Activated CD4-positive, alpha-beta T cell treated with anti-CD3 and anti-CD28 coated beads, Interleukin-10, Interleukin-2, amounts not matched to agents 100 ng/mL and 50 ng/mL, durations not matched to agents 16 hours and 8 hours (primary cell): ENCODE results near the gene GRIP1.

ENCODE experiments used
- DNase-seq: peaks from one replicate; pipeline ENCODE4 v3.0.0-alpha.2; 2020

The GRIP1 gene

DNA sequence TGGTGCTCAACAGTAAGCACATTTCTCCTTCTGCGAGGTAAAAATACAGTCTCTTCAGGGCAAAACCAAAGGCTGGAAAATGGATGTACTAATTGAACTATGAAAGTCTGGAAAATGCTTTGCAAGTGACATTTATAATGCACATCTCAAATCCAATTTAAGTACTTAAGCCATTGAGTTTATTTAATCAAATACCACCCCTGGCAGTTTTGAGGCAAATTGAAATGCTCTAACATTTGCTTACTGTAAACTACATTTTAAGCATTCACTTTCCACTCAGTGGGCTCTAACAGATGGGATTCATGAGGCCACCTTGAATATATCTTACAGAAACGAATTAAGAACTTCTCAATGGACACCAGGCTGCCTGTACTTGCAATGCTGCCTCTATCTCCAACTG lies 306.9 kb downstream of the GRIP1 start:
- no peak for DNase-seq

DNA sequence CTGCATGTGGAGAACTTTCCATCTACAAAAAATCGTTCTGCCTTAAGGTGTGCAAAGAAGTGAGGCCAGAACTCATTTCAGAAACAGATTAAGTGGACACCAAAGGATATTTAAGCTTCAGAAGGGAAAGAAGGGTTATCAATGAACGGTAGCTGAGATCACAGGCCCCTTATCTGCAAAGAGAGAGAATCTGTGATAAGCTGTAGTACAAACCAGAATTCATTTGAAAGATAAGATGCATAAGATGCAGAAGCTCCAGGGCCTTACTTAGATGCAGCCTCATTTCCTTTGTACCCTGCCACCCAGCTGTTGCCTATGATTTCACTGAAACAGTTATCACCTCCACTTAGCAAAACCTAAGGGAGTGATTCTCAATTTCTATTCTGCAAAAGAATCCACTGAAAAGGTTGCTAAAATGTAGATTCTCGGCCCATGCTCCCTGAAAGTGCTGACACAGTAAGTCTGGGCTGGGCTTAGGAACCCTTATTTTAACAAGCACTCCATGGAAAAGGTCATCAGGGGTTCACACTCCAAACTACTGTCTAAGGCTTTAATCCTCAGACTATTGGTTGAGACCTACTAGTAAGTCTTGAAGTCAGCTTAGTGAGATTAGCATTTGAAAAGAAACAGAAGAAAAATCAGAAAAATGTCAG lies 311.7 kb downstream of the GRIP1 start:
- no peak for DNase-seq

DNA sequence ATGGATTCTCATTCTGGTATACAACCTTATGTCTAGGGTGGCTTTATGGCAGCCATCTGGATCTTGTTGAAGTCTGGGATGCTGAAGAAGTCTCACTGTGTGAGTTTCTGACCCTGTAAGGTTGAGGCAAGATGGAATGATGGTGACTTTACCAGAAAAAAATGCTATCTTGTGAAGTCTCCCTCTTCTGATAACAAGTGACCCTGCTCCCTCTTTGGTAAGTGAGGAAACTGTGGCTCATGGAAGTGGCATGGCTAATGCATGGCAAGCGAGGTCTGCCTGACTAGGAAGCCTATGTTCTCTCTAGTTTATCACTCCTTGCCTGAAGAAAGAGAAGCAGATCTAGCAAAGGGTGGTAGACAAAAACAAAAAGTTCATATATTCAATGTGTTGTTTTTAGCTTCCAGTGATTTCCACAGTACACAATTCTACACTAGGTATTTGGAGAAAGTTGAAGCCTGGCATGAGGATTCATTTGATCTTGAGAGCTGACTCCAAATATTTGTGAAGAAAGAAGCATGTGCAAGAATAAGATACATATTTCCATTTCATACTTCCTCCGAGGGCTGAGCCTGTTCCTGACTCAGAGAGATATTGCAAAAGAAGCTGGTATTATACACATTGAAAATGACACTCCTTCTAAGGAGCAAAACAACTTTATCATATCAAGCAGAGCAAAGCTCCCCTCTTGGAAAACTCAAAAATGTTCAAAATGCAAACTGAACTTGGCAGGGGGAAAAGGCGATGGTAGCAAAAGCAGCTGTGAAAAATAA lies 313.0 kb downstream of the GRIP1 start:
- no peak for DNase-seq

DNA sequence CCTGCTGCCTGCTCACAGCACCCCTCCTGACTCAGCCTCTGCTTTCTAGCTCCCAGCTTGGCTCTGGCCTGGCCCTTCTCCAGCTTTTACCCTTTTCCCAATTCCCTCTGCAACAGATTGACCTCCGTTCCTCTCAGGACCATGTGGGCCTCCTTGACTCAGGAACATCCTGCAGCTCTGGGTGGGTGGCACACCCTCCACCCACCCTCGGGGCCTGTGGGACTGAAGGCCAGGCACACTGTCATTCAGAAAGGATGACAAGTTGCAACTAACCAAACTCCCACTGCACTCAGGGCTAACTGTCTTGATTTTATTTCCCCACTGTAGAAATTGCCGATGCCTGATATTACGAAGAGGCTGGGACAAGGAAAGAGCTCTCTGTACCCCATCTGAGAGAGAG lies 317.2 kb downstream of the GRIP1 start:
- no peak for DNase-seq

DNA sequence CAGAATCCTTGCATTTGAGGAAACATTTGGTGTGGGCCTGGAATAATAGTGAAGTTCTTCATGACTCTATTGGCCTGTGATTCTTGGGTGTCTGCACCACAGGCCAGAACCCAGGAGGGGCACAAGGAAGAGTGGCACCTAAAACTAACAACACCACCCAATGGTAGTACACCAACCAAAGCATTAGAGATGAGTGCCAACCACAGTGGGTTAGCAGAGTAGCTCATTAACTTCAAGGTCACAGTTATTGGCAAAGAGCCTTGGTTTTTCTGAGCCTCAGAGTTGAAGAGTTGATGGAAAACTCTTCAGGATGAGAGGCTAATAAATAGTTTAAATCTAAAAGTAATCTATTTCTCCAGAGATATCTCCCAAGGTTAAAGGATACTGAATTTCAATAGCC lies 319.6 kb downstream of the GRIP1 start:
- no peak for DNase-seq

DNA sequence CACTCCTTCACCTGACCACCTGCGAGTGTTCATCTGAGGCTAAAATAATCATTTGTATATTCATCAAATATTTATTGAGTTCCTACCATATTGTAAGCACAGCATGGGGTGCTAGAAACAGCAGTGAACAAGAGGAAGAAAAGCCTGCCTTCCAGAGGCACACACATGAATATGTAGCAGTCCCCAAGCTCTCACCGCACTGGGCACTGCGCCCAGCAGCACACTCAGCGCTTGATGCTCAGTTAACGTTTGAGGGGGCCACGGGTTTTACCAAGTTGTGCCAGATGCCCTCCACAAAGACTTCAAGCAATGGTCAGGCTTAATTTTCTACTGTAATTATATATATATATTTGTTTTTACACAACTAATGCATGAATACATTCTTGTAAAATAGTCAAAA lies 324.6 kb downstream of the GRIP1 start:
- DNase-seq, result no peak

DNA sequence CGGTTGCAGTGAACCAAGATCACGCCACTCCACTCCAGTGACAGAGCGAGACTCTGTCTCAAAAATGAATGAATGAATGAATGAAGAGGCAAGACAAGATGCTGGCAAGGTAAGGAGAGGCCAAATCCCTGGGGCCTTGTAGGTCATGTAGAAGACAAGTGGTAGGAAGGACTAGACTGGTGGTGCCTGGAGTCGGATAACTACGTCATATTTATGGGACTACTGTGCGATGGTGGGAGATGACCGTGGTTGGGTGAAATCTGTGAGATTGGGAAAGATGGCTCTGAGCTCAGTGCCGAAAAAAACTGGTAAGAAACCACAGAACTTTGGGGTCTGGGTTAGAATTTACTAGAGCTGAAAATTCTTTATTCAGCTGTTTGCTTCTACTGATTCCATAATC lies 326.0 kb downstream of the GRIP1 start:
- no peak for DNase-seq

DNA sequence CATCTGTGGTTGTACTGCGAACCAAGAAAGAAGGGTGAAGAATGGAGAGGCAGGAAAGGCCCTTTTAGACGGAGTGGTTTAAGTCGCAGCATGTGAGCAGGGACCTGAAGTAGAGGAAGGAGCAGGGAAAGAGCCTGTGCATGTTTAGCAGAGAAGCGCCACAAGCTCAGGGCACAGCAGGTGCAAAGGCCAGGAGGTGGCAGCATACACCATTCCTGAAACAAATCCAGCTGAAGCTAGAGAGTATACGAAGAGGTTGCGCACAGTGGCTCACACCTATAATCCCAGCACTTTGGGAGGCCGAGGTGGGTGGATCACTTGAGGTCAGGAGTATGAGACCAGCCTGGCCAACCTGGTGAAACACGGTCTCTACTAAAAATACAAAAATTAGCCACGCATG lies 326.7 kb downstream of the GRIP1 start:
- DNase-seq, result no peak

DNA sequence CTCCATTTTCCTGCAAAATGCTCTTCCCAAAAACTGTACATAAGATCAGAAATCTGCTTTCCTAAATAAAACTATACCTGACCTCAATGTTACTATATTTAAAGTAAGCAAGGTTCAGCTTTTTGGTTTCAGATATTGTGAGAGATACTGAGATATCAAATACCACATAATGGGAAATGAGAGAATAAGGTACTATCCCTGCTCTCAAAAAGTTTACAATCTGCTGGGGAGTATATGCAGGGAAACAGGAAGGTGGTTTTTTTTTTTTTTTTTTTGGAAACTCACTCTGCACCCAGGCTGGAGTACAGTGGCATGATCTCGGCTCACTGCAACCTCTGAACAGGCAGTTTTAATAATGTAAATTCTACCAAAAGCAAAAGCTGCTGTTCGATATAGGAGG lies 327.6 kb downstream of the GRIP1 start:
- DNase-seq, result no peak

DNA sequence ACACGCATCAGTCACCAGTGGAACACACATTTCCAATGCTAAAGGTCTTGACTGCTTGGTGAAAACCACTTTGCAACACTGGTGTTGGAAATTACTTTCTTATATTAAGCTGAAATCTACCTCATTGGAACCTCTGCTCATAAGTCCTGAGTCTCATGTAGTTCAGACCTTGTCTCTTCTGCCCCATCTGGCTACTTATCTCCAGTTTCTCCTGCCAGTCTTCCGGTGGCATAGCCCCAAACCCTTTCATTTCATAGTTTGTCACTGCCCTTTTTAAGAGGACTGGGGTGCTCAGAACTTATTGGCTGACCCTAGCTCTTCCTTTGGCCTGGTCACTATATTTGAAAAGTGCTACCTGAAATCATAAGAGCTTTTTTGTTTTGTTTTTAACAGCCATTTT lies 332.9 kb downstream of the GRIP1 start:
- DNase-seq, result no peak

DNA sequence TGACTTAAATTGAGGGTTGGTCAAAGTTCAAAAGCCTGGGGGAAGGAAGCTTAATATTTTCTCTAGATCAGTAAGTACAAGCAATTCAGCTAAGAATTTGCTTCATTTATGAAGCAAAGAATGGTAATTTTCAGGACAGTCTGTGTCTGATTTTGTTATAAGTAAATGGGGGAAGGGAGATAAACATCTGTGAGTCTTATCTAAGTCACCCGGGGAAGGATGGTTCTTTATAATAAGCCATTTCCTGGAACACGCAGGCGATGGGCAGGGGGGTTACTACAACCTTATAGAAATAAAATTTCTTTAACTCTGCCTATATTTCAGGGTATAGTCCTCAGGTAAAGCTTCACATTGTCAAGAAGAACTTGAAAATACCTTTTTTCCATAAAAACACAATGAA lies 333.7 kb downstream of the GRIP1 start:
- no peak for DNase-seq

DNA sequence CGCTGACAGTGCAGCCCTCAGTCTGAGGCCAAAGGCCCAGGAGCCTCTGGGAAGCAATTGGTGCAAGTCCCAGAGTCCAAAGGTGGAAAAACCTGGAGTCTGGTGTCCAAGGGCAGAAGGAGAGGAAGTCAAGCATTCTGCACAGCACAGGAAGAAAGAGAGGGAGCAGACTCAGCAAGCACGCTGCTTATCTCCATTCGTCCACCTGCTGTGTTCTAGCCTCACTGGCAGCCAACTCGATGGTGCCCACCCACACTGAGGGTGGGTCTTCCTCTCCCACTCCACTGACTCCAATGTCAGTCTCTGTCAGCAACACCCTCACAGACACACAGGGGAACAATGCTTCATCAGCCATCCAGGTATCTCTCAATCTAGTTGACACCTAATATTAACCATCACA lies 337.8 kb downstream of the GRIP1 start:
- DNase-seq, result no peak

DNA sequence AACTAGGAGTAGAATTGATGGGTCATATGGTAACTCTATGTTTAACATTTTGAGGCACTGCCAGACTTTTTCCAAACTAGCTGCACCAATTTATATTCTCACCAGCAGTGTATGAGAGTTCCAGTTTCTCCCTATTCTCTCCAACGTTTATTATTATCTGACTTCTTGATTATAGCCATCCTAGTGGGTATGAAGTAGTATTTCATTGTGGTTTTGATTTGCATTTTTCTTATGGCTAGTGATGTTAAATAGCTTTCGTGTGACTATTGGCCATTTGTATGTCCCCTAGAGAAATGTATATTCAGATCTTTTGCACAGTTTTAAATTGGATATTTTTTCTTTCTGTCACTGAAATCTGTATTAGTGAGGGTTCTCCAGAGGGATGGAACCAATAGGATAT lies 338.7 kb downstream of the GRIP1 start:
- DNase-seq, result no peak

DNA sequence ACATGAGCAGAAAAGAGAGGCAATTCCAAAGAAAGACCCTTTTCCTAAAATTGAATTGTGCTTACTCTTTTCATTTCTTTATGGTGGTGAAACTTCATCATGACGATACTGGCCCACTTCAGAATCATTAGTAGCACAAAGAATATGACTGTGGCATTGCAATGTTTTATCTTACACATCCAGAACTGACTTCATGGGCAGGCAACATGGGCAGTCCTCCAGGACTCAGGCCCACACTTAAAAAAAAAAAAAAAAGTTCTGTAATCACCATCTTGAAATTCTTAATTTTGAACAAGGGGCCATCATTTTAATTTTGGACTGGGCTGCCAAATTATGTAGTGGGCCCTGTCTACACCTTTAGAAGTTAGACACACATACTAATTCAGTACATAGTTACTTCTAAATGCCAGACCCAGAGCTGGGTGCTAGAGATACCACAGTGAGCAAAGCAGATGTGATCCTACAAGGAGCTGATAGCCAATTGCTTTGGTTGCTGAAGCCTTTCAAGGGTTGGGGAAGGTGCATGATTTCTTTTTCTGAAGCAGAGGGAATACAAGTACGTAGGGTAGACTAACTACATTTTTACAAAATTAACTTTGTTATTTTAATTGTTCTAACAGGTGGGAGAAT lies 341.4 kb downstream of the GRIP1 start:
- DNase-seq, result no peak

DNA sequence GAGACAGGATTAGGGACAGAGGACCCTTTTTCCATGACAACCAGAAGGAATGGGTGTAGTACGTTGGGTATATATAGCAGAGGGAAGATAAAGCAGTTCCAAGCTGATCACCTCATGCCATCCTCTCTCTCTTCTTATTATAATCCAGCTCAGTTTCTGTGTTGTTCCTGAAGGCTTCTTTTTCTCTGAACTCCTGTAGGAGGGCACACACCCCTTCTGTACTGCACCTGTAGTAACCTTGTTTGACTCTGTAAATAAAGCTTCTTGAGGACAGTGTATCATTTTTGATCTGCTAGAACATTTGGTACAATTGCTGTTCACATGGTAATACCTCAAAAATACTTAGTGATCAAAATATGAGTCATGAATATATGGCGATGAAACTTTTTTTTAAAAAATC lies 343.1 kb downstream of the GRIP1 start:
- DNase-seq, result no peak

DNA sequence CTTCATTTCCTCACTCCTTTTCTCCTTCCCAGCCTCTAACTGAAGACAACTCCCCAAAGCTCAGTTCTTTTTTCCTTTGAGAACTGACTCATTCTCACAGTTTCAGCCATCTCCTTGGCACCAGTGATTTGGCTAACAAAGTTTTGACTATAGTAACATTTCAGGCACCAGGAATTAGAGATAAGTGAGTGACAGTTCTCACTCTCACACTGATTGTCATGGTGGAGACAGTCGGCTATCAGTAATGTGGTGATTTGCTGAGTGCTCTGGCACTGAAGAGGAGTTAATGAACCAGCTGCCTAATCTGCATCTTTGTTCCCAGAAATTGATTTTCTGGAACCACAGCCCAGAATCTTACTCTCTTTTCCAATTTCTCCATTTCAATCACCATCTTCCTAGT lies 347.1 kb downstream of the GRIP1 start:
- DNase-seq, result no peak

DNA sequence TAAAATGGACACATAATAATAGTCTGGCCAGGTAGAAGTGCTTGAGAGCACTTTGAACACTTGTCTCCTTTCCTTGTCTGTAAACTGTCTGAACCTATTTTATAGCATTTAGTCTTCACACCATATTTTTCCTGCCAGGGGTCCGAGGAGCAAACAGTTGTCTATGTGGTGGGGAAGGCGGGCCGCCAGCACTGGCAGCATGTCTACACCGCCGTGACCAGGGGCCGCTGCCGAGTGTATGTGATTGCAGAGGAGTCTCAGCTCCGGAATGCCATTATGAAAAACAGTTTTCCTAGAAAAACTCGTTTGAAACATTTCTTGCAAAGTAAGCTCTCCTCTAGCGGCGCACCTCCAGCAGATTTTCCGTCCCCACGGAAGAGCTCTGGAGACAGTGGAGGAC lies 347.9 kb downstream of the GRIP1 start:
- DNase-seq, result no peak

DNA sequence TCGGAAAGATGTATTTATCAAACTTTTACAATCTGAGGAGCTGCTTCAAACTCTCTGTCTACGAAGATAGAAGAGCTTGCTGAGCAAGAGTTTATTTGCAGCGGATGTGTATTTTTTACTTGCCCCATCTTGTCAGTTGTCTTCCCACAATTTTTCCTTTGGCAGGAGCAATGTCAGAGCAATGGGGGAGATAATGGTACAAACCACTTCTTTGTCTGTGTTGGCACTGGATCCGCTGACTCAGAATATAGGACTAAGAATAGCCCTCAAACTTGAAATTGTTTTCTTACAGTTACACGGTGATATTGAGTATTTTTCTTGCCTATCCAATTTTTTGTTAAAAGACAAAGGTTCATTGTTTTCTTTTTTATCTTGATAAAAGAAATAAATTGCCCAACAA lies 348.9 kb downstream of the GRIP1 start:
- DNase-seq, result no peak

DNA sequence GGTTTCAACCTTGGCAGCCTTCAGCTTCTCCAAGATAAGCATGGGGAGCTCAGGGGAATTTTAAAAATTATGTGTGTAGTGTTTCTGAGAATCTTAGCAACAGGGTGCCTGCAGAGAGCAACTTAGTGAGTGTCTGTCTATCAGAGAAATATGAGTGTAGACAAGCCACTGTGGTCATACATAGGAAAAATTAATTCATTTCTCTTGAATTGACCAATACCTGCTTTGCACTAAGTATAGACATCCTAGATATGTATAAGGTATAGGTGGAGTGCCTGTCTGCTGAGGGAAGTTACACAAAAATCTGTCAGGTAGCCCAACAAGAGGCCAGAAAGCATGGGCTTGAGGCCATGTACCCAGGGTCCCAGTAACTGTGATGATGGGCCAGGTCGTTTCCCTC lies 355.9 kb downstream of the GRIP1 start:
- no peak for DNase-seq

DNA sequence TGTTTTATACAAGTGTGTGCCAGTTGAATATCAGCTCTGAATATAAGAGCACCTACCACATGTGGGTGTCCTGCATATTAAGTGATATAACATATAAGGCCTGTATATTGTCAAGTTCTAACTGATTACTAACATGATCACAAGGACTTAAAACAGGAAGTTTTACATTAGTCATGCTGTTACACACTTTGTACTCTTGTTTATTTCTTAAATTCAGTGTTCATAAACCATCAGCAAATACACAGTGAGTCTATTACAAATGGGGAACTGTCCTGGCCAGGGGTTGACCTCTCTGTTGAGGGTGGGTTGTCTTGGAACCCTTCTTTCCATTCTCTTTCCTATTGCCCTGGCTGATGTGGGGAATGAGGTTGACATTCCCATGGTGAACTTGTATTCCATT lies 357.4 kb downstream of the GRIP1 start:
- no peak for DNase-seq

DNA sequence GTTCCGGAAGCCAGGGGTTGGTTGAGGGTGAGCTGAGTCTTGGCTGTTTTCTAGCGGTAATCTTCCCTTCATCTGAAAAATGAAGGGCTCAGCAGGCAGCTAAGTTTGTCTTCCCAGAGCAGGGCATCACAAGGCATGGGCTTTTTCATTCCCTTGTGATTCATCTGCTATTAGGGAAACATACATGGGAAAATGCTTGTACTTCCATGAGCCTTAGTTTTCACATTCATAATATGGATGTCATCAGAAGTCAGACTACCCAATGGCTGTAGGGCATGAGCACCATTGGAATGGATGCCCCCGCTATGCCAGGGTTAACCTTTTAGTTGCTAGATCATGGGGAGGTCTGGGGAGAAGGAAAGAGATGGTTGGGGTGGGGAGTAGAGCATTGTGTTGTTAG lies 357.9 kb downstream of the GRIP1 start:
- DNase-seq, result no peak

DNA sequence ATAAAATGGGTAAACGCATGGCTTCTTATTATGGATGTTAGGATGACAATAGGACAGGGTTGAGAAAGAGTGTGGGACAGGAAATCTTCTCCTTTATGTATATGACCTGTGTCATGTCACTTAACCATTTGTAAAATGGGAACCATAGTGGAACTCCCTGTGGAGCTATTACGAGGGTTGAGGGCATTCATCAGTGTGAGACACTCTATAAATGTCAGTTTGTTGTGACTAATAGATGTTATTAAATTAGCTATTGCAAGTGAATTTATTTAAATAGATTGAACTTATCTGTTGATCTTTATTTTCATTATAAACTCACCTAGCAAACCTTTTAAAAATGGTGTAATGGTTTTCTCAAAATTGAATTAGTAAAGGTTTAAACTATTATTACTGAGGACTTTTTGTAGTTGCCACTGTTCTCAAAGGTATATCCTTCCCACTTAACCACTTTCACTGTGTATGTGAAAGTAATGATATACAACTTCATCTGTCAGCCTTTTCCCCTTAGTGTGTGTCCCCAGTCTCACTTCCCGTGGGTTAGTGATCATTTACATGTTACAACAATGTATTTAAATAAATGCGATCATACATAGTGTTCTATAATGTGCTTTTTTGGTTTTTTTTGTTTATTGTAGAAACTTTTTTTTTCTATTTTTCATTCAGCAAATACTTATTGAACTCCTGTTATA lies 359.5 kb downstream of the GRIP1 start:
- no peak for DNase-seq

DNA sequence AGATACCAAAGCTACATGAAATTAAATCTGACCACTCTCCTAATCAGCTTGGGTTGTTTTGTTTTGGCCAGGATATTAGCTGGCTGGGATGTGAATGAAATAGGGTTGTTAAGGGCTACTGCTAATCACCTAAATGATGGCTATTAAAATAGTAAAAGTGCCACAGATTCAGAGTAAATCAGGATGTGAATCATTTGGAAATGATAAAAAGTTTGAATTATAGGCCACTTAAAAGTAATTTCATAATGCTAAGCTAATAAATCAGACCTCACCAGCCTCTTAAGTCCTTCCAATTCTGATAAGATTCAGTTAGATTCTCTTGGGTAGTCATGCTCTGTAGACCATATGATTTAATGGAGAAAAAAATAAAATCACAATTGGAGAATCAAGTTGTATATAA lies 364.6 kb downstream of the GRIP1 start:
- DNase-seq, result no peak

DNA sequence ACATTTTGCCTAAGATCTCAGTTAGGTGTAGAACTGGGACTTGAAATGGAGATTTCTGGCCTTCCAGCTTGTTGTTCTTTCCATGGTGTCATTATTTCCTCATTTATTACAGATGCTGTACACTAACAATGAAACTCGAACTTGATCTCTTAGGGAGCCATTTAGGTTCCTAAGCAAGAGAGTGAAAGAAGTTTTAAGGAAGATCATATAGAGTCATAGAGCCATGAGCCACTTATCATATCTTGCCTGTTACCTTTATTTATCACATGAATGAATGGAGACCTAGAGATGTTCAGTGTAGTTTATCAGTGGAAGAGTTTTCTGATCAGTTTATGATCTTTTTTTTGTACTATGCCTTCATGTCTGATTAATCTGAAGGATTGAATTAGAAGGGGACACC lies 366.7 kb downstream of the GRIP1 start:
- DNase-seq, result no peak
